ENCODE results near the gene ADAM15.

The ADAM15 gene

GRCh38 chr1:155073377-155074242, 22.5 kb downstream of the ADAM15 start:
- no peak for DNase-seq (ENCODE audit: low spot score)

GRCh38 chr1:155075535-155075934, 24.4 kb downstream of the ADAM15 start:
- DNase-seq (ENCODE audit: low spot score): no peak

- DNase-seq (ENCODE audit: low spot score): no peak
Measured at GRCh38 chr1:155076371-155076770, 25.3 kb downstream of the ADAM15 start.

GRCh38 chr1:155077346-155077745, 26.2 kb downstream of the ADAM15 start:
- no peak for DNase-seq (ENCODE audit: low spot score)

GRCh38 chr1:155077758-155078445, 26.8 kb downstream of the ADAM15 start:
- no peak for DNase-seq (ENCODE audit: low spot score)

GRCh38 chr1:155078469-155079209, 27.5 kb downstream of the ADAM15 start, which contains the start of gene EFNA3:
TSS of gene EFNA3 (plus strand) at chr1:155078837. CDS start at chr1:155078942, 105 bp downstream.
- DNase-seq (ENCODE audit: low spot score): peak; percentile 56

GRCh38 chr1:155079210-155079486, 28.0 kb downstream of the ADAM15 start:
- no peak for DNase-seq (ENCODE audit: low spot score)

GRCh38 chr1:155079487-155080311, 28.6 kb downstream of the ADAM15 start:
- DNase-seq (ENCODE audit: low spot score): no peak

- DNase-seq (ENCODE audit: low spot score): no peak
Measured at GRCh38 chr1:155080312-155081228, 29.5 kb downstream of the ADAM15 start.

GRCh38 chr1:155081472-155082300, 30.6 kb downstream of the ADAM15 start:
- no peak for DNase-seq (ENCODE audit: low spot score)

- DNase-seq (ENCODE audit: low spot score): no peak
Measured at GRCh38 chr1:155082301-155083051, 31.4 kb downstream of the ADAM15 start.

GRCh38 chr1:155083052-155083541, 32.0 kb downstream of the ADAM15 start:
- no peak for DNase-seq (ENCODE audit: low spot score)

- no peak for DNase-seq (ENCODE audit: low spot score)
Measured at GRCh38 chr1:155083865-155084721, 33.0 kb downstream of the ADAM15 start.

- peak; percentile 94 for DNase-seq (ENCODE audit: low spot score)
Measured at GRCh38 chr1:155084722-155085503, 33.8 kb downstream of the ADAM15 start.

- DNase-seq (ENCODE audit: low spot score): peak; percentile 68
Measured at GRCh38 chr1:155085504-155086127, 34.5 kb downstream of the ADAM15 start.

- DNase-seq (ENCODE audit: low spot score): peak; percentile 80
Measured at GRCh38 chr1:155086128-155086741, 35.1 kb downstream of the ADAM15 start.
